ENCODE measurements around the gene SYNE2. TPM values are rescaled to one million over a fixed set of nuclear protein-coding genes. Genes with fewer than 3 reads are reported as not detected.
"Not testable (repeated sequence)": the region's sequence is repeated elsewhere in the genome, so short reads cannot be mapped to it uniquely, and the experiment has no call there.

SYNE2 gene
- polyA plus RNA-seq, 2 donors: 48.5 to 76.2 TPM

DNA sequence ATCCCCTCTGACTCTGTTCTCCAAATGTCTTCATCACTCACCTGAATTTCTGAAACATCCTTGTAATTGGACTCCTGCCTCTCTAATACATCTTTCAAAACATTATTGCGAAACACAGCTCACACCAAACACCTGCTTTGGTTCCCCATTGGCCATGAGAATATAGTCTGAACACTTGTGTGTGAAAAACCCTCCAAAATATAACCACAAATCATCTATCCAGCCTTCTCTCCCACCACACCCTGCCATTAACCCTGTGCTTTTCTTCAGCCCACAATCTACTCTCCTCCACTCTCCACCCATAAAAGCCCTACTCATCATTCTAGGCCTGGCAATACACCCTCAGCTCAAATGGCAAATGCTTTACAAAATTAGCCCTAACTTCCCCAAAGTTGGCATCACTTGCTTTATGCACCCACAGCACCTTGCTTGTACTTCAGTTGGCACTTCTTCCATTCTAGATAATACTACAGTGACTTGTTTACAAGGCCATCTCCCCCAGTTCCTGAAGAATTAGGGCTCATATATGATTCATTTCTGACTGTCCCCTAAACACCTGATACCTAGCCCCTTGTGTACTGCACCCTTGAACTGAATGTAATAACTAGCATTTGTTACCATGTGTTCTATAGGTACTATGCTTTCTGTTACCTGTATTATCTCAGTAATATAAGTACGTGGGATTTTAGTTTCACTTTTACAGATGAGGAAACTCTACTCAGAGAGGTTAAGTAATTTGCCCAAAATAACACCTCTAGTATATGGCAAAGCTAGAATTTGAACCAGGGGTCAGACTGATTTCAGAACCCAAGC lies 17.3 kb downstream of the SYNE2 start:
- H3K9me3 ChIP-seq (ENCODE audit: control insufficient read depth in 2 of 2, insufficient read depth in 1 of 2, low read depth in 1 of 2, low read length in 1 of 2); H3K27me3 ChIP-seq (ENCODE audit: control insufficient read depth in 1 of 2, insufficient read depth in 2 of 2, low read length in 2 of 2); H3K4me1 ChIP-seq (ENCODE audit: control insufficient read depth in 2 of 2, insufficient read depth in 2 of 2, low read length in 1 of 2); H3K36me3 ChIP-seq (ENCODE audit: control insufficient read depth in 2 of 2, insufficient read depth in 2 of 2, low read length in 1 of 2); H3K4me3 ChIP-seq (ENCODE audit: low read depth in 1 of 2, low read length in 2 of 2): not testable (repeated sequence)
- WGBS, 2 donors: 66 to 77% methylated on average over 1 of the region's 2 CpGs
- peak overlapping the region in 1 of 2 donors; percentile 57 for H3K27ac ChIP-seq (ENCODE audit: low read depth in 2 of 2, low read length in 1 of 2)

DNA sequence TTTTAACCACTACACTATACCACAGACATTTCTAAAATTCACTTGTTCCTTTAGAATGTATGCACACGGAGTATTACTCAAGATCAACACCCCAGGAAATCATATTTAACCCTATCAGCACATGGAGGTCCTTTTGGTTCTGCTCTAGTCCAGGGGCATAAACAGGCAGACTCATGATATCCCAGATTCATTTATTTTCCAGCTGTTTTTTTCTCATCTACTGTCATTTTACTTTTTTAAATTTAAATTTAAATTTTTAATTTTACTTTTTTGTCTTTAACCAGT lies 17.9 kb downstream of the SYNE2 start:
- H3K4me3 ChIP-seq (ENCODE audit: low read depth in 1 of 2, low read length in 2 of 2); H3K27ac ChIP-seq (ENCODE audit: low read depth in 2 of 2, low read length in 1 of 2); H3K4me1 ChIP-seq (ENCODE audit: control insufficient read depth in 2 of 2, insufficient read depth in 2 of 2, low read length in 1 of 2): not testable (repeated sequence)

DNA sequence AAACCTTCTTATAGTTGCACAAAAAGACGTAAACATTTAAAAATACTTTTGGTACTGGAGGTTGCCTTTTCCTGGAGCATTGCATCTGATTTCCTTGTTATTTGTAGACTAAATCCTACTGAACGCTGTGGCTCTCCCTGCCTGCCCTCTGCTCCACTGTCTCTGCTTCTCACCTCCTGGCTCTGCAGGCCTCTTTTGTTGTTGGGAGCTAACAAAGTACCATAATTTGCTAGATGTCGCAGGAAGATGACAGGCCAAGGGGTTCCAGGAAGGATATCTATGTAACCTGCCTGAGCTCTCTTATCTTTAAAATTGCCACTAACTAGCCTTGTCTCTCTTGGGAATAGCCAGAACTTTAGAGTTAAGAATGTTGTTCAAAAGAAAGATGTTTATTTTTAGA lies 21.4 kb downstream of the SYNE2 start:
- no peaks in the 10 kb centered on the region for H3K36me3 ChIP-seq (ENCODE audit: control insufficient read depth in 2 of 2, insufficient read depth in 2 of 2, low read length in 1 of 2)
- WGBS, 2 donors: 36 to 45% methylated on average over 3 of the region's 3 CpGs

More for the DNA sequence above, 17.9 kb downstream of the SYNE2 start:
- not testable (repeated sequence) for H3K9me3 ChIP-seq (ENCODE audit: control insufficient read depth in 2 of 2, insufficient read depth in 1 of 2, low read depth in 1 of 2, low read length in 1 of 2); H3K27me3 ChIP-seq (ENCODE audit: control insufficient read depth in 1 of 2, insufficient read depth in 2 of 2, low read length in 2 of 2); H3K36me3 ChIP-seq (ENCODE audit: control insufficient read depth in 2 of 2, insufficient read depth in 2 of 2, low read length in 1 of 2)
- 0 to 3% methylated on average over 1 of the region's 1 CpG for WGBS, 2 donors

DNA sequence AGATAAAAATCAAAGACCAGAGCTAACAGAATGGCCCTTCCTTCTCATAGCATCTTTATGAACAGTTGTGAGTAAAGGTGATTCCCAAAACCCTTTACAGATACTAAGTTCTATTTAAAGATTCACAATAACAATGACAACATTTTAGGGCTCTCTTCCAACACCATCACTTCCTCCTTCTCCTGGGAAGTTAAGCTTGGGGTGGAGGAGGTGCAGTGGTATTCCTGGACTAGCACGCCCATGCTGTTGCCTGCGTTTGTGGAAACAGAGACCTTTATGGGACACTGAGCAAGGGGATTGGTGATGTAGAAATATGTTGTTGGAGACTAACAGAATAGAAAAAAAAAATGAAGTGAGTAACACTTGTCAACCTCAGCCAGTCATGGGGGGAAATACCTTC lies 22.5 kb downstream of the SYNE2 start:
- Histone ChIP-seq H3K4me3 (ENCODE audit: low read depth in 1 of 2, low read length in 2 of 2) (no peak overlapping the region), H3K27me3 (ENCODE audit: control insufficient read depth in 1 of 2, insufficient read depth in 2 of 2, low read length in 2 of 2) (no peaks in the 10 kb centered on the region), H3K27ac (ENCODE audit: low read depth in 2 of 2, low read length in 1 of 2) (peak overlapping the region in 1 of 2 donors; percentile 42), H3K4me1 (ENCODE audit: control insufficient read depth in 2 of 2, insufficient read depth in 2 of 2, low read length in 1 of 2) (peaks cover 0 to 2% of the 10 kb centered on the region in 2 donors), H3K9me3 (ENCODE audit: control insufficient read depth in 2 of 2, insufficient read depth in 1 of 2, low read depth in 1 of 2, low read length in 1 of 2) (no peaks in the 10 kb centered on the region), H3K36me3 (ENCODE audit: control insufficient read depth in 2 of 2, insufficient read depth in 2 of 2, low read length in 1 of 2) (no peaks in the 10 kb centered on the region)
- WGBS, 2 donors: 50 to 70% methylated on average over 2 of the region's 2 CpGs

More for the DNA sequence above, 21.4 kb downstream of the SYNE2 start:
- H3K4me1 ChIP-seq (ENCODE audit: control insufficient read depth in 2 of 2, insufficient read depth in 2 of 2, low read length in 1 of 2): peaks cover 0 to 2% of the 10 kb centered on the region in 2 donors
- no peaks in the 10 kb centered on the region for H3K27me3 ChIP-seq (ENCODE audit: control insufficient read depth in 1 of 2, insufficient read depth in 2 of 2, low read length in 2 of 2)
- H3K27ac ChIP-seq (ENCODE audit: low read depth in 2 of 2, low read length in 1 of 2): peak overlapping the region; percentile 71 to 76
- H3K4me3 ChIP-seq (ENCODE audit: low read depth in 1 of 2, low read length in 2 of 2): no peak overlapping the region
- H3K9me3 ChIP-seq (ENCODE audit: control insufficient read depth in 2 of 2, insufficient read depth in 1 of 2, low read depth in 1 of 2, low read length in 1 of 2): no peaks in the 10 kb centered on the region

DNA sequence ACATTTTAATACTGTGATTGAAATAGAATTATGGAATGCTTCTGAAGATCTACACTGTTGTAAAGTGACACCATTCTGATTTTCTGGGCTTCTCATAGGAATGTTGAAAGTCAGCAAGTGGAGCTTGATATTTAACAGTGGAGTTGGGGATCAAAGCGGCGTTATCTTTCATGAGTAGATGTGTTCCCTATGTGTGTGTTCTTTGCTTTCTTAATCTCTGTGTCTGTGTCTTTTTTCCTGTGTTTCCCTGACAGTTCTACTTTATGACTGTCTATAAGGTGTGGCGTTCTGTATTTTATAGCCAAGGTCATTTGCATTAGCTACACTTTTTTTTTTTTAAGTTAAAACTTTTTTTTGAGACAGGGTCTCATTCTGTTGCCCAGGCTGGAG lies 24.7 kb downstream of the SYNE2 start:
- WGBS, 2 donors: 91 to 94% methylated on average over 3 of the region's 3 CpGs
- no peak overlapping the region for H3K27ac ChIP-seq (ENCODE audit: low read depth in 2 of 2, low read length in 1 of 2)
- H3K9me3 ChIP-seq (ENCODE audit: control insufficient read depth in 2 of 2, insufficient read depth in 1 of 2, low read depth in 1 of 2, low read length in 1 of 2): no peaks in the 10 kb centered on the region
- H3K4me1 ChIP-seq (ENCODE audit: control insufficient read depth in 2 of 2, insufficient read depth in 2 of 2, low read length in 1 of 2): peaks cover 0 to 2% of the 10 kb centered on the region in 2 donors
- H3K36me3 ChIP-seq (ENCODE audit: control insufficient read depth in 2 of 2, insufficient read depth in 2 of 2, low read length in 1 of 2): no peaks in the 10 kb centered on the region
- H3K4me3 ChIP-seq (ENCODE audit: low read depth in 1 of 2, low read length in 2 of 2): no peak overlapping the region
- no peaks in the 10 kb centered on the region for H3K27me3 ChIP-seq (ENCODE audit: control insufficient read depth in 1 of 2, insufficient read depth in 2 of 2, low read length in 2 of 2)

DNA sequence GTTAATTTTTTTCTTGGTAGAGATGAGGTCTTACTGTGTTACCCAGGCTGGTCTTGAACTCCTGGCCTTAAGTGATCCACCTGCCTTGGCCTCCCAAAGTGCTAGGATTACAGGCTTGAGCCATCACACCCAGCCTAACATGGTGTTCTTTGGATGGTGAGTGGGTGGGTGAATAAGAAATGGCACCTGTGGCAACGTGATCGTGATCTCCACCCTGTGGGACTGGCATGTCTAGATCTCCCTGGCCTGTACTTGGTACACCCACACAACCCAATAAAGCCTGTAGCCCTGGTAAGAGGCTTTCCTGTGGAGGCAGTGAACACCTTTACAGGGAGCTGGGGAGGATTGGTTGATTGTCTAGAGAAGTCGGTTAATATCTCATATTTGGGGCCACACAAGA lies 25.2 kb downstream of the SYNE2 start:
- Histone ChIP-seq H3K27ac (ENCODE audit: low read depth in 2 of 2, low read length in 1 of 2) (no peak overlapping the region), H3K4me1 (ENCODE audit: control insufficient read depth in 2 of 2, insufficient read depth in 2 of 2, low read length in 1 of 2) (peaks cover 0 to 2% of the 10 kb centered on the region in 2 donors), H3K9me3 (ENCODE audit: control insufficient read depth in 2 of 2, insufficient read depth in 1 of 2, low read depth in 1 of 2, low read length in 1 of 2) (no peaks in the 10 kb centered on the region), H3K36me3 (ENCODE audit: control insufficient read depth in 2 of 2, insufficient read depth in 2 of 2, low read length in 1 of 2) (no peaks in the 10 kb centered on the region), H3K27me3 (ENCODE audit: control insufficient read depth in 1 of 2, insufficient read depth in 2 of 2, low read length in 2 of 2) (no peaks in the 10 kb centered on the region), H3K4me3 (ENCODE audit: low read depth in 1 of 2, low read length in 2 of 2) (no peak overlapping the region)
- 64 to 88% methylated on average over 3 of the region's 3 CpGs for WGBS, 2 donors

DNA sequence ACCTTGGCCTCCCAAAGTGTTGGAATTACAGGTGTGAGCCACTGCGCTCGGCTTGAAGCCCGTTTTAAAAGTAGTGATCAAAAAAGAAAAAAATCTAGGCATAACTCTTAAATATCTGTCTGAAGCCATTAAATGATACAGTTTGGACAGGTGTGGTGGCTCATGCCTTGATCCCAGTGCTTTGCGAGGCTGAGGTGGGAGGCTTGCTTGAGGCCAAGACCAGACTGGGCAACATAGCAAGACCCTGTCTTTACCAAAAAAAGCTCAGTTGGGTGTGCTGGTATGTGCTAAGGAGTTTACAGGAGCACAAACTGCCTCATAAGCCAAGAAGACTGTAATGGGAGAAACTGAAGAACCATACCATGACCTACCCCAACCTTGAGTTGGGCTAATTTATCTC lies 26.0 kb downstream of the SYNE2 start:
- WGBS, 2 donors: 98 to 99% methylated on average over 4 of the region's 4 CpGs
- no peak overlapping the region for H3K27ac ChIP-seq (ENCODE audit: low read depth in 2 of 2, low read length in 1 of 2)

DNA sequence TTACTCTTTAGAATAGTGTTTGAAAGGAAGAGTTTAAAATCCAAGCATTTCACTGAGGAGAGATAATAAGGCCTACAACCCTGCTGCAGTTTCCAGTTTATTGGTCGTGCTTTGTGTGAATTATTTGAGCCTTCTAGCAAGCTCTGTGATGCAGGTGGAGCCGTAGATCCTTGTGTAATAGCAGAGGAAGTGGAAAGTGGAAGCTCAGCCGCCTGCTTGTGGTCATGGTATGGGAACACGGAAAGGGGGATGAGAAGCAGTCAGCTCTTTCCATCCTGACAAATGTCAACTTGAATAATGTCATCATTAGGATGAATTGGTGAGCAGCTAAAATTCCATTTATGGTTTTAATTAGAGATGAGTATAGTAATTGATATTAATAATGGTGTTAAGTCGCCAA lies 29.1 kb downstream of the SYNE2 start:
- Histone ChIP-seq H3K27me3 (ENCODE audit: control insufficient read depth in 1 of 2, insufficient read depth in 2 of 2, low read length in 2 of 2) (no peaks in the 10 kb centered on the region), H3K27ac (ENCODE audit: low read depth in 2 of 2, low read length in 1 of 2) (no peak overlapping the region), H3K4me1 (ENCODE audit: control insufficient read depth in 2 of 2, insufficient read depth in 2 of 2, low read length in 1 of 2) (no peaks in the 10 kb centered on the region), H3K36me3 (ENCODE audit: control insufficient read depth in 2 of 2, insufficient read depth in 2 of 2, low read length in 1 of 2) (no peaks in the 10 kb centered on the region), H3K9me3 (ENCODE audit: control insufficient read depth in 2 of 2, insufficient read depth in 1 of 2, low read depth in 1 of 2, low read length in 1 of 2) (no peaks in the 10 kb centered on the region), H3K4me3 (ENCODE audit: low read depth in 1 of 2, low read length in 2 of 2) (no peak overlapping the region)
- 73% methylated on average over 5 of the region's 5 CpGs for WGBS, 2 donors

More for the DNA sequence above, 26.0 kb downstream of the SYNE2 start:
- H3K27me3 ChIP-seq (ENCODE audit: control insufficient read depth in 1 of 2, insufficient read depth in 2 of 2, low read length in 2 of 2): no peaks in the 10 kb centered on the region
- H3K9me3 ChIP-seq (ENCODE audit: control insufficient read depth in 2 of 2, insufficient read depth in 1 of 2, low read depth in 1 of 2, low read length in 1 of 2): no peaks in the 10 kb centered on the region
- H3K4me3 ChIP-seq (ENCODE audit: low read depth in 1 of 2, low read length in 2 of 2): no peak overlapping the region
- no peaks in the 10 kb centered on the region for H3K36me3 ChIP-seq (ENCODE audit: control insufficient read depth in 2 of 2, insufficient read depth in 2 of 2, low read length in 1 of 2)
- peaks cover 0 to 2% of the 10 kb centered on the region in 2 donors for H3K4me1 ChIP-seq (ENCODE audit: control insufficient read depth in 2 of 2, insufficient read depth in 2 of 2, low read length in 1 of 2)

DNA sequence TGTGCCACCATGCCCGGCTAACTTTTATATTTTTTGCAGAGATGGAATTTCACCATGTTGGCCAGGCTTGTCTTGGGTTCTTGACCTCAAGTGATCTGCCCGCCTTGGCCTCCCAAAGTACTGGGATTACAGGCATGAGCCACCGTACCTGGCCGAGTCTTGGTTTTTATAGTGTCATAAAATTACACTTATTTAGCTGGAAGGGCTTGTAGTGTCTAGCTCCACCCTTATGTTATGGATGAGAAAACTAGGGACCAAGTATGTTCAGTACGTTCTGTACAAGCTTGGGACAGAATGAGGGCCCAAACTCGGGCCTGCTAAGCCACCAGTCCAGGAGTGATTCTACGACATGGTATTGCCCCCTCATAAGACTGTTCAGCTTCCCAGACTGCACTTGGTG lies 35.1 kb downstream of the SYNE2 start:
- 97 to 98% methylated on average over 7 of the region's 7 CpGs for WGBS, 2 donors
- Histone ChIP-seq H3K27me3 (ENCODE audit: control insufficient read depth in 1 of 2, insufficient read depth in 2 of 2, low read length in 2 of 2) (no peaks in the 10 kb centered on the region), H3K4me3 (ENCODE audit: low read depth in 1 of 2, low read length in 2 of 2) (no peak overlapping the region), H3K27ac (ENCODE audit: low read depth in 2 of 2, low read length in 1 of 2) (no peak overlapping the region), H3K9me3 (ENCODE audit: control insufficient read depth in 2 of 2, insufficient read depth in 1 of 2, low read depth in 1 of 2, low read length in 1 of 2) (no peaks in the 10 kb centered on the region), H3K4me1 (ENCODE audit: control insufficient read depth in 2 of 2, insufficient read depth in 2 of 2, low read length in 1 of 2) (no peaks in the 10 kb centered on the region), H3K36me3 (ENCODE audit: control insufficient read depth in 2 of 2, insufficient read depth in 2 of 2, low read length in 1 of 2) (no peaks in the 10 kb centered on the region)

DNA sequence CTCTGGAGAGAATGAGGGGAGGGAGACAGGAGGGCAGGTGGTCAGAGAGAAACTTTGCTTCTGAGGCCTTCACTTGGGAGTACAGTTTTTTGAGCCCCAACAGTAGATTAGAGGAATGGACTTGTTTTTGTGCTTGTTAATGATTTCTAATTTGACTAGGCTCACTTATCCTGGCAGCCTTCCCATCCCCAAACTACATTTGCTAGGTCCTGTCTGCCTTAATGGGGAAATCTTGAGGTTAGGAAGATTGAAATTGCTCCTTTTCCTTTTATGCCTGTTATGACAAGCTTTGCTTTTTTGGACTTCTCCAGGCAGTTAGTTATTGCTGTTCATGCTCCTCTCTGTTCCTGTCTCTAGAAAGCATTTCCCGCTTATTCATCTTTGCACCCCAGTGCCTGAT lies 37.7 kb downstream of the SYNE2 start:
- H3K4me3 ChIP-seq (ENCODE audit: low read depth in 1 of 2, low read length in 2 of 2): no peak overlapping the region
- H3K27me3 ChIP-seq (ENCODE audit: control insufficient read depth in 1 of 2, insufficient read depth in 2 of 2, low read length in 2 of 2): no peaks in the 10 kb centered on the region
- no peaks in the 10 kb centered on the region for H3K9me3 ChIP-seq (ENCODE audit: control insufficient read depth in 2 of 2, insufficient read depth in 1 of 2, low read depth in 1 of 2, low read length in 1 of 2)
- 44 to 73% methylated on average over 1 of the region's 1 CpG for WGBS, 2 donors
- no peaks in the 10 kb centered on the region for H3K4me1 ChIP-seq (ENCODE audit: control insufficient read depth in 2 of 2, insufficient read depth in 2 of 2, low read length in 1 of 2)
- peak overlapping the region in 1 of 2 donors; percentile 45 for H3K27ac ChIP-seq (ENCODE audit: low read depth in 2 of 2, low read length in 1 of 2)
- H3K36me3 ChIP-seq (ENCODE audit: control insufficient read depth in 2 of 2, insufficient read depth in 2 of 2, low read length in 1 of 2): no peaks in the 10 kb centered on the region
